GM19035 (cell line): Measurements from ENCODE around the gene MRPL10.

Experiments used
- ATAC-seq: cut with Tn5 transposase; IDR thresholded peaks from one replicate; pipeline ENCODE4 v1.9.1; 2021; ENCODE audit not compliant: unreplicated experiment

Gene MRPL10

GRCh38 chr17:47815106-47815918, 16.0 kb downstream of the MRPL10 start:
- ATAC-seq, result no peak

- ATAC-seq, result no peak
These were observed 17.8 kb downstream of the MRPL10 start for GRCh38 chr17:47813512-47814031.

DNA sequence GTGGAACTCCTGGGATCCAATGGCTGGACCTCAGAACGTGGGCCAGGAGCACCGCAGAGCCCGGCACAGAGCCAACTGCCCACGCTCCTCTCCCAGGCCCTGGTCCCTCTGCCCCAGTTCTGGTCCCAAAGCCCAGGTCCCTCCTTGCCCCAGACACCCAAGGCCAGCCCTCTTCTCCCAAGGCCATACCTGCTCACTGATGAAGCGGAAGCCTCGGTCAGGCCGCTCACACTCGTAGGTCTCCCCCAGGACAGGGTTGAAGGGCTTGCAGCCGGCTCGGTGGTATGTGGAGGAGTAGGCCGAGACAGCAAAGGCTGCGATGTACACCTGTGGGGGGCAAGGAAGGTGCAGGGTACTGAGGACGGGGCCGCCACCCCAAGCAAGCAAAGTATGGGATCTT, 18.3 kb downstream of the MRPL10 start:
- ATAC-seq, result no peak

GRCh38 chr17:47812146-47812920, 19.0 kb downstream of the MRPL10 start:
- no peak for ATAC-seq

- ATAC-seq, result no peak
These were observed 19.6 kb downstream of the MRPL10 start for GRCh38 chr17:47811709-47812108.

- ATAC-seq, result no peak
These were observed 20.3 kb downstream of the MRPL10 start for GRCh38 chr17:47810901-47811635.

GRCh38 chr17:47810200-47810821, 21.0 kb downstream of the MRPL10 start:
- ATAC-seq, result no peak

- no peak for ATAC-seq
These were observed 22.4 kb downstream of the MRPL10 start for GRCh38 chr17:47808830-47809480.

DNA sequence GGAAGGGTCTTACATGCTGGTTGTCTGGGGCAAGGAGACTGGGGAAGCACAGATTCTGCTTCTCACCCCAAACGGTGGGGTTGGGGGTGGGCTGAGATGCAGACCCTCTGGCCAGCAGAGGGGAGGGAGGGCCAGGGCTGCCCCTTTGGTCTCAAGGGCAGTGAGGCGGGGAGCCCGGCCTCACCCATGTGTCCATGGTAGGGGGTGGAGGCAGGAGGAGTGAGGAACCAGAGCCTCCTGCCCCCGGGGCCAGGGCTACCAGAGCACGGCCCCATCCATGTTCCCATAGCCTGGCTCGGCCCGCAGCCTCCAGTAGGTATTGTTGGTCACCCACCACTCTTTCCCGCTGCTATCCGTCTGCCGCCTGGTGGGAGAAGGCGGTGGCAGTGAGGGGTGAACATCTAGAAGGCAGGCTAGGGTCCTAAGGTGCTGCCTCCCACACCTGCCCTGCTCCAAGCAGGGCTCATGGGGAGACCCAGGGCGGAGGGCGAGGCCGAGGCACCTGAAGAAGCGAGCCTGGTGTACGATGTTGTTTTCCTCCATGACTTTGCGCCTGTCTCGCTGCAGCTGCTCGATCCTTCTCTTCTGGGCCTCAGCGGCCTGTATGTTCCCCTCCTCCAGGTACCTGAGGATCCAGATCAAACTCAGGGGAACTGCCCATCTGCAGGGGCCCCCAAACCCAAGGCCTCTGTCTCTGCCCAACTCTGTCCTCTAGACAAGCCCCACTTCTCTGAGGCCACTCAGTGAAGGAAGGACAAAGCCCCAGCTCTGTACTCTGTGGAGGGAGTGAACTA, 23.1 kb downstream of the MRPL10 start:
- ATAC-seq, result no peak

DNA sequence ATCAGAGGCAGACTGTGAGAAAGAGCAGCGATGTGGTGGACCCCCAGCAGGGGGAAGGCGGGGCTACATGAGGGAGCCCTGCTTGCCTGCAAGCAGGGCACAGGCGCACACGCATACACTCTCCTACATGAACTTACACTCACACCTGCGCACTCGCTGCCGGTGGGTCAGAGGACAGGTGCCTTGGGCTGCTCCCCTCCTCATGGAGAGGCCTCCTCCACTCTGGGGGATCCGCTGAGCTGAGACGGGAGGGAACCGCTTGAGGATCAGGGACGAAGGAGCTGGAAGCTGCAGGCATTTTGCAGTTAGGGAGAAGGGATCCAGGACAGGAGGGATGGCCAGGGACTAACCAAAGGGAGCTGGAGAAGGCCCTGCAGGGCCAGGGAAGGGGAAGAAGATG, 23.9 kb downstream of the MRPL10 start:
- ATAC-seq, result no peak

GRCh38 chr17:47806913-47807255, 24.5 kb downstream of the MRPL10 start:
- no peak for ATAC-seq

- no peak for ATAC-seq
These were observed 25.1 kb downstream of the MRPL10 start for GRCh38 chr17:47806026-47806912.

DNA sequence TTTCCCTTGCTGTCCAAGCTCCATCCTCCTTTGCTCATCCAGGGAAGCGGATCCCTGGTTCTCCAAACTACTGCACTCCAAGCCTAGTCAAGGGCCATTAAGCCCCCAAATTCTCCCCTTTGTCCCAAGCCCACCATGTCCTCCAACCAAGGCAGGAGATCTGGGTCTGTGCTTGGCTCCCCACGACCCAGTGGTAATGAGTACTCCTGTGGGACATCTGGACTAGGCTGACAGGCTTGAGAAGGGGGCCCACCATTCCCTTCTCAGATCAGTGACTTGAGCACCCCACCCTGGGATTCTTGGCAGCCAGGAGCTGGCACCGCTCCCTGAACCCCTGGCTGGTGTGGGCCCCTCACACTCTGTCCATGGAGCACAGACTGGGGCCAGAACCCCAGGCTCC, 26.9 kb downstream of the MRPL10 start:
- ATAC-seq, result no peak

GRCh38 chr17:47803751-47804150, 27.6 kb downstream of the MRPL10 start:
- ATAC-seq, result no peak

DNA sequence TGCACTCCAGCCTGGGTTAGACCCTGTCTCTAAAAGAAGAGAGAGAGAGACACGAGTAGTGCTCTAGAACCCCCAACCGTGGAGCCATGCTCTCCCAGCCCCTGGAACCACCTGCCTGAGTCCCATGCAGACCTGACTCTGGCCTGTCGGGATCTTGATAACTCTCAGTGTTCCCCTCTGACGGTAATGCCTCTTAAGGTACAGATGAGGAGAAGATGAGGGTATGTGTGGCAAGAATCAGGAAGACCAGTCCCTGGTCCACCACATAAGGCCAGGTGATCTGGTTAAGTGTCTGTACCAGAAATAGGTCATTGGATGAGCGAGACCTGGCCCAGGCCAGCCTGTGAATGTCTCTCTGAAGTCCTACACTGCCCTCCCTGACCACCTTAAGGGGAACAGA, 28.1 kb downstream of the MRPL10 start:
- ATAC-seq, result no peak

GRCh38 chr17:47802341-47803022, 28.9 kb downstream of the MRPL10 start:
- ATAC-seq, result no peak

DNA sequence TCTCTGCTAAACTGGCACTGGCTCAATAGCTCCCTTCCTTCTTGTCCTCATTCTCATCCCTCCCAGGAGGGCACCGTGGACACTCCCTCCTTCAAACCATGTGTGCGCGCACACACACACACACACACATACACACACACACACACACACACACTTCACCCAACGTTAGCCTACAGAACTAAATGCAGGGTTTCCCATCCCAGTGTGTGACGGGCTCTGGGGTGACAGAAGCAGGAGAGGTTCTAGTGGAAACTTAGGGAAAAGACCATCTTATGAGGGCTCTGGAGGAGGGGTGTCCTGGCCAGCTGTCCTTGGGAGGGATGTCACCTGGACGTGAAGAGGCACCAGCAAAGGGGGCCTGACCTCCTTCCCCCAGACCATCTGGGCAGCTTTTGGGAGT, 29.4 kb downstream of the MRPL10 start:
- no peak for ATAC-seq

GRCh38 chr17:47801176-47801765, 30.1 kb downstream of the MRPL10 start:
- no peak for ATAC-seq
